Lower leg skin (tissue), 3 donors: ENCODE measurements around the gene C11orf54.

Experiments
- CTCF ChIP-seq, 3 donors: fragments of 450-650 bp; IDR thresholded peaks; one replicate each; pipeline ENCODE4 v1.5.1; 2016; ENCODE audit warnings: antibody characterized with exemption in 3 of 3, mild to moderate bottlenecking in 3 of 3, moderate library complexity in 2 of 3
- POLR2A ChIP-seq, 2 donors: fragments of 450-650 bp; IDR thresholded peaks; one replicate each; pipeline ENCODE4 v1.6.1; 2016 to 2017; ENCODE audit warnings: antibody characterized with exemption in 2 of 2, mild to moderate bottlenecking in 1 of 2, moderate library complexity in 1 of 2

DNA sequence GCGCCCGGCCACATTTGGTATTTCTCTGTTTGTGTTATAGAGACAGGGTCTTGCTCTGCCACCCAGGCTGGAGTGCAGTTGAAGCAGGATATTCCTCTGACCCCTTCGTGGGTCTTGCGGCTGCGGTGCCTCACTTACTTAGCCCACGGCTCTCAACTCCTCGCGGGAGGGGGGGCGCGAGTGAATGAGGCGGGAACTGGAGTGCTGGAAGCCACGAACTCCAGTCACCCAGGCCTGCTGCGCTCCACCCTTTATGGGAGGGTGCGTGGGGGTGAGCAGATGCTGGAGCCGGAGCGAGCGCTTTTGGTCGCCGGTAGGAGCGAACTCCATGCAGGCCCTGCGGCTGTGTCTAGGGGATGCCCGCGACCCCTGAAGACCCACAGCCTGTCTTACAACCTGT, 1.8 kb downstream of the C11orf54 start:
- TF ChIP-seq POLR2A (IDR thresholded peaks at IDR 0.05), result no peak
- no peak for TF ChIP-seq CTCF (IDR thresholded peaks at IDR 0.05)
